Stimulated activated CD4-positive, alpha-beta T cell treated with anti-CD3 and anti-CD28 coated beads, Interleukin-15, amount 100 ng/mL, for 24 hours (primary cell): ENCODE results near the gene SH3GL1.
"Not testable (repeated sequence)": the region's sequence is repeated elsewhere in the genome, so short reads cannot be mapped to it uniquely, and the experiment has no call there.

Source experiments
- DNase-seq: peaks from one replicate; pipeline ENCODE4 v3.0.0-alpha.2; 2020

SH3GL1 gene

DNA sequence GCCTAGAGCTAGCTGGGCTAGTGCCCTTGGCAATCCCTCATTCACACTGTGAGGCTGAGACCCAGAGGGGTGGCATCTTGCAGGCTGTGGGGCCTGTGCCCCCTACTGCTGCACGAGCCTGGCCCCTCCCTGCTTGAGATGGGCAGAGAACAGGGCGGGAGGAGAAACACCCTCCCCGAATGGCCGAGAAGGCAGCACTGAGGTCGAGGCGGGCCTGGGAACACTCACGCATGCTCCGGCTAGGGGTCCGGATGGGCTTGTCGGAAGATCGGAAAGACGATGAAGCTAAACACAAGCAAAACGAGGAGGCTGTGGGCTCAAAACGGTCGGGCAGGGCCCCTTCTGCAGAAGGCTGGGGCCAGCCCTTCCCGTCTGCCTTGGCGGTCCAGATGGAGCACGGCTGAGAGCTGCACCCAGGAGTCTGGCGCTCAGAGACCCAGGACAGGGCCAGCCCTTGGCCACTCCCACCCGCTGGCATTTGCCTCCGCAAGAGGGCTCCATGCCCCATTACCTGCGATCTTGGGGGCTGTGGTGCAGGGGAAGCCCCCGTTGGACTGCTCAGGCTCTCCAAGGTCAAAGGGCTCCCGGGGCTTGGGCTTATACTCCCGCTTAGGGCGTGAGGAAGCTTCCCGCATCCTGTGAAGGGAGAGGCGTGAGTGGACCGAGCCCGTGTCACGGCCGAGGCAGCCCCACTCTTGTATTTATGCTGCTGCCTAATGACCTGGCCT lies 38.1 kb downstream of the SH3GL1 start:
- no peak for DNase-seq

DNA sequence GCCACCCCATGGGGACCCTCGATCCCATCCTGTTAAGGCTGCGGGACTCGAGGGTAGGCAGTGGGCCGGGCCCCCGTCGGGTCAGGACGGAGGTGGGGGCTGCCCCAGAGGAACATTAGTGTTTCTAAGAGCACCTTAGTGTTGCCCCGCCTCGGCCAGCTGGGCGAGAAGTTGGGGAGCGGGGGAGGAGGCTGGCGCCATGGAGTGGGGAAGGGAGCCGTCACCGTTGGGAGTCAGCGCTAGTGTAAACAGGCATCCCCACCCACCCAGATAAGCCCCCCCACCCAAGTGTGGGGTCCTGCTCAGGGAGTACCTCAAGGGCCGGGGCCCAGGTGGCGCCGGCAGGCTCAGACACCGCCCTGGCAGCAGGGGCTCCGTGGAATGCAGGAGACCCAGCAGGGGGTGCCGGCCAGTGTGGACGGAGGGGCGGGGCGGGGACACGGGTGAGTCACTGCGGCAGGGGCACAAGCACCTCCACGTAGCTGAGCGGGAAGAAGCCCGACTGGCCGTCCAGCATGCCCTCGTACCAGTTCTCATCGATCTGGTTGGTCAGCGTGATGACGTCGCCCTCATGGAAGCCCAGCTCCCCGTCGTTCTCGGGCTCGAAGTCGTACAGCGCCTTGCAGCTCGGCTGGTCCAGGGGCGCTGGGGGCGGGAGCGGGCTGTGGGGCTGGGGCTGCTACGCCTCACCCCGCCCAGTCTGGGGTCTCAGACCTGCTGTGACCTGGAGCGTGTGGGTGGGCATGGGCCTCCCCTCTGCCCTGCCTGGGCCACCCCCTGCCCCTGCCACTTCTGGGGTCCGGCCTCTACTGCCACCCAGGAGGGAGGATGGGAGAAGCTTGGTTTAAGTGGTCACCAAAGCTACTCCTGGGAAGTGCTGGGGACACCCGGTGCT lies 38.9 kb downstream of the SH3GL1 start:
- no peak for DNase-seq

DNA sequence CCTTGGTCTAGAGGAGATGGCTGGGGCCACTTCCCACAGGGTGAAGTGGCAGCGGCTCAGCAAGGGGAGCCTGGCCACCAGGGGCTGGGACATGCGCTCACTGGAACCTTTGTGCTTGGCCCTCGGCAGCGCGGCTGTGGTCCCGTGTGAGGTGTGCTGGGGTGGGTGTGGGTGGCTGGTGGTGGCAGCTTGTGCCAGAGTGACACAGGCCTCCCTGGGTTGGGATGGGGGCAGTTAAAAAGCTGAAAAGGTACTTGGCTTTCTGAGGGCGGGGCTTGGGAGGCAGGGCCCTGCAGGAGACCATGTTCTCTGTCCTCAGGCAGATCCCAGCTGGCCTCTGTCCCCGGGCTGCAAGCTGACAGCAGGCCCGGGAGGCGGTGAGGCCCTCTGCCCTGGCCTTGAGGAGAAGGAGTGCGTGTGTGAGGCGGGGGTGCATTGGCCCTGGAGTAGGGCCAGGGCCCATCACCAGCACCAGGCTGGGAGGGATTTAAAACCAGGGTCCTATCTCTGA lies 39.7 kb downstream of the SH3GL1 start:
- no peak for DNase-seq

DNA sequence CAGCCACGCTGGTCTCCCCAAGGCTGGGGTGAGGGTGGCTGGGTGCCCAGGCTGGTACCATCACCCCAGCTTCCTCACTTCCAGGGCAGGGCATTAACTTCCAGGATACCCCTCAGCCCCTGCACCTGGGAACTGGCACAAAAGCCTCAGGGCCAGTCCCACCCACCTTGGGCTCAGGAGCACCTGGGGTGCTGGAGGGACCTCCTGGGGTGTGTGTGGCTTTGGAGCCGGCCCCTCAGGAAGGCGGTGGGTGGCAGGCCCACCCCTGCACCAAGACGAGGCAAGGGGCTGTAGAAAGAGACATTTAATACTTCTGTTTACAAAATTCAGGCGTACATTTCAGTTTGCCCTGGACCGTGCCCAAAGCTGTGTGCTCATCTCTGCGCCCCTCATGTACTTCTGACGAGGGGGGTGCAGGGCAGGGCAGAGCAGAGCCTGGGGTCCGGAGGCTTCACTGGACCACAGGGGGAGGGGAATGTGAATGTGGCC lies 40.2 kb downstream of the SH3GL1 start:
- no peak for DNase-seq

DNA sequence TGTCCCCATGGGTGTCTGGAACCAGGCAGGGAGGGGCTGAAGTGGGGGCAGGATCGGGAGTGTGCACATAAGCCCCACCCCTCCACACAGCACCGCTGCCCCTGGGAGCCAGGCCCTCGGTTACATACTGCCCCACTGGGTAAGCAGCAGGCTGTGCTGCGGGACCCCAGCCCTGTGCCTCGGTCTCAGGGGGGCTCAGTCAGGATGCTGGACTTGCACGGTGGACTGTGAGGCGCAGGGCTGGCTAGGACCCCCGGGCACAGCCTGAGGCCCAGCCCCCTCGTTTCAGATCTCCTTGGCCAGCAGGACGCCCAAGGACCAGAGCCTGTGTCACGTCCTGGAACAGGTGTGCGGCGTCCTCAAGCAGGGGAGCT lies 40.7 kb downstream of the SH3GL1 start:
- DNase-seq: no peak

DNA sequence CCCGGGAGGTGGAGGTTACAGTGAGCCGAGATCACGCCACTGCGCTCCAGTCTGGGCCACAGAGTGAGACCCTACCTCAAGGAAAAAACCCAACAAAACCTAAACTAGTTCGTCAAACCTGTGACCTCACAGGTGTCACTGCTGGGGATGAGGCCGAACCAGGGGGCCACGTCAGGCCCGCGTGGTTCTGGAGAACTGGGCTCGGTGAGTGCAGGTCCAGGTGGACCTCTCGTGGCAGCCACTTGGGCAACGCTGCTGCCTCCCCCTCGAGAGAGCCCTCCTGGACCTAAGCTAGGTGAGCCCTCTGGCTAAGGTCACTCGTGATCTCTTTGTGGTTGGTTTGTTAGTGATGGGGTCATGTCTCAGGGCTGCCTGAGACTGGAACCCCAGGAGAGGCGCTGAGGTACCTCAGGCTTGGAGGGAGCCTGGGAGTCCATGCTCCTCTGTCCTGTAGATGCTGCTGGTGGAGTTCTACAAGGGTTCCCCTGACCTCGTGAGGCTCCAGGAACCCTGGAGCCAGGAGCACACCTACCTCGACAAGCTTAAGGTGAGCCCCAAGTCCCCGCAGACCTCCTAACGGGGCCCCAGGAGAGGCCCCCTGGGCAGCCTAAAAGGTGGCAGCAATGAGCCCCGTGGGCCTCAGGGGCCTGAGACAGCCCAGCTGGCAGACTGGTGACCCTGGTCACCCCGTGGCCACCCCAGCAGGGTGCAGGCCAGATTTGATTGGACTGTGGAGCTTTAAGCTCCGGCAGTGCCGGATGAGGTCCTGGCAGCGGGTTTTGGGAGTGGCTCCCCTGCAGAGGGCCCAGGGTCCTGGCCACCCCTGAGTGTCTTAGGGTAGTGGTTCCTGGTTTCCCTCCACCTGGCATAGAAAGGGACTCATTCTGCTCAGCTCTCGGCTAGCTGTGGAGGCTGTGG lies 41.4 kb downstream of the SH3GL1 start:
- no peak for DNase-seq

DNA sequence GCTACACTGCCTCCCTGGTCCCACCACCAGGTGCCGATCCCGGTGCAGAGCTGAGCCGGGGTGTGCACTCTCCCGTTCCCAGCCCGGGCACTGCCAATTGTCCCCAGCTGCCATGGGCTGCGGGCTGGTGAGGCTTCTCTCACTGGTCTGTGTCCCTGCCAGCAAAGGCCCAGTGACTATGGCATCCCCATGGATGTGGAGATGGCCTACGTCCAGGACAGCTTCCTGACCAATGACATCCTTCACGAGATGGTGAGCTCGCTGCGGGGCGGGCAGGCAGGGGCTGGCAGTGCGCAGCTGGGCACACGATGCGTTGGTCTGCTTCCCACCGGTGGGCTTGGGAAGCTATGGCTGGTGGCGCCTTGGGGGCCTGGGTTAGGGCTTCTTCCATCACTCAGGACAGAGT lies 42.4 kb downstream of the SH3GL1 start:
- DNase-seq: no peak

DNA sequence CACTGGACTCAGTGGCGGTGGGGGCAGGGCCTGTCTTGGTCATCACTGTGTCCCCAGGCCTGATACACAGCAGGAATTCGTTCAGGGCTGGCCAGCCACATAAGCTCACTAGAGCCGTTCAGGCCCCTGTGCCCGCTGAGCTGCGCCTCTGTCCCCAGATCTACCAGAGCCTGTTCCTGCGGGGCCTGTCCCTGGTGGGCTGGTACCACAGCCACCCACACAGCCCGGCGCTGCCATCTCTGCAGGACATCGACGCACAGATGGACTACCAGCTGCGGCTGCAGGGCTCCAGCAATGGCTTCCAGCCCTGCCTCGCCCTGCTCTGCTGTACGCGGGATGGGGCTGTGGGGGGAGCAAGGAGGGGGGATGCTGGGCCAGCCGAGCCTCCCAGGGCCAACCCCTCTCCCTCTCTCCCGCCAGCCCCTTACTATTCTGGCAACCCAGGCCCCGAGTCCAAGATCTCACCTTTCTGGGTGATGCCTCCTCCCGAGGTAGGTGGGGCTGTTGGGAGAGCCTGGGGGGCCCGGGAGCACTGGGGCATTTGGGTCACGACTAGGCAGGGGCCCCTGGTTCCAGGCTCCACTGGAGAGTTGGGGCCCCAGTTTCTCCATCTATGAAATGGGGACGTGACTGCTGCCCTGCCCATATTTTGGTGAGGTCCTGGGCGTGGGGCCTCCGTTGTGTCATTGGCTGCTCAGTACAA lies 43.1 kb downstream of the SH3GL1 start:
- no peak for DNase-seq

DNA sequence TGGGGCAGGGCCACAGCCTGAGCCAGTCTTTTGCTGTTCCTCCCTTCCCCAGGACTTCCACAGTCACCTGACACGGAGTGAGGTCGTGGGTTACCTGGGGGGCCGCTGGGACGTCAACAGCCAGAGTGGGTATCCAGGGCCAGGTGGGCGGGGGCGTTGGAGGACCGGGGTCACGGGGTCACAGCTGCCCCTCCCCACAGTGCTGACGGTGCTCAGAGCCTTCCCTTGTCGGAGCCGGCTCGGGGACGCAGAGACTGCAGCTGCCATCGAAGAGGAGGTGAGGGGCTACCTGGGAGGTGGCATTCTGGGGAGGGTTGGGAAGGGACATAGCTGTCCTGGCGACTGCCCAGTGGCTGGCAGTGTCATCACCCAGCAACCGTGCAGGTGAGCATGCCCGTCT lies 45.5 kb downstream of the SH3GL1 start:
- DNase-seq: no peak

DNA sequence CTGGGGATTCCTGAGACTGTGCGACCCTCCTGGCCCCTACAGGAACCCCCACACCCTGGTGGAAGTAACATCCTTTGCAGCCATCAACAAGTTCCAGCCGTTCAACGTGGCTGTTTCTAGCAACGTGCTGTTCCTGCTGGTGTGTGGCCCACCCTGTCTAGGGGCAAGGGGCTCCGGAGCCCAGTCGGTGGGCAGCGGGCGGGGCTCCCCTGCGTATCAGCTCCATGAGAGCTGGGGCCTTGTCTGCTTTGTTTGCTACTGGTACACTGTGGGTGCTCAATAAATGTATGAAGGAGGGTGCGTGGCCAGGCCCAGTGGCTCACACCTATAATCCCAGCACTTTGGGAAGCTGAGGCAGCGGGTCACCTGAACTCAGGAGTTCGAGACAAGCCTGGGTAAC lies 46.1 kb downstream of the SH3GL1 start:
- no peak for DNase-seq

DNA sequence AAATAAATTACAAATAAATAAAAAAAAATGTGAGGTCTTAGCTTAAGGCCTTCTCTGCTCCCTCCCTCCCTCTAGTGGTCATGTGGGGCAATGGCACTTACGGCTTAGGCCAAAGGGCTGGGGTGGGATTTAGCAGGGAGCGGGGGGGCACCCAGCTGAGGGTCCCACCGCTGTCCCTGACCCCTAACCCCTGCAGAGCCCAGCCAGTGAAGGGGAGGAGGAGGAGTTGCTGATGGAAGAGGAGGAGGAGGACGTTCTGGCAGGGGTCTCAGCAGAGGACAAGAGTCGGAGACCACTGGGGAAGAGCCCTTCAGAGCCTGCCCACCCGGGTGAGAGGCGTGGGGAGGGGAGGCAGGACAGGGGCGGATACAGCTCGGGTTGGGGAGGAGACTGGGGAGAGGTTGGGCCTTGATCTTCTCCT lies 47.6 kb downstream of the SH3GL1 start:
- DNase-seq: peak; percentile 61

DNA sequence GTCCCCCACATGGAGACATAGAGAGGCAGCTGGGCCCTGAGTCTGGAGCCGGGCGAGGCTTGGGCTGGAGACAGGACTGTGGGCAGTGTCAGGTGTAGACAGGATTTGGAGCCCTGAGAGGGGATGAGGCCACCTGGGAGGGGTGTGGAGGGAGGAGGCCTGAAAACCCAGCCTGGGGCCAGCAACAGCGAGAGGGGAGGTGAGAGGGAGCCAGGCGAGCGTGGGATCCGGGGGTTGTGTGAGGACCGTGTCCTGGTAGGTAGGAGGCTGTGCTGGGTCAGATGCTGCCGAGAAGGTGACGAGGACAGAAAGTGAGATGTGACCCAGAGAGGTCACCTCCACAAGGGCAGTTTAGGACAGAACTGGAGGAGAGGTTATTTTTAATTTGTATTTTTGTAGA lies 49.6 kb downstream of the SH3GL1 start:
- no peak for DNase-seq

DNA sequence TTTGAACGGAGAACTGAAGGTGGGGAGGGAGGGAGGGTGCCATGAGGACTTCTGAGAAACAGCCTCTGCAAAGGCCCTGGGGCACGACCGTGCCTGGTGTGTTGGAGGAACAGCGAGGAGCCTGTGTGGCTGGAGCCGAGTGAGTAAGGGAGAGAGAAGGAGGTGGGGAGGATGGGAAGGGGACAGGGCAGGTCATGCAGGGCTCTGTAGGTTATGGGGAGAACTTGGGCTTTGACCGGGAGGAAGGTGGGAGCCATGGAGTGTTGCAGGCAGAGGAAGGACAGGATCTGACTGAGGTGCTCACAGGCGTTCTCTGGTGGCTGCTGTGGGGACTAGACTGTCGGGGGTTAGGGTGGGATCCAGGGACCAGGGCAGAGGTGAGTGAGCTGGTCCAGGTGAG lies 50.2 kb downstream of the SH3GL1 start:
- DNase-seq: no peak

DNA sequence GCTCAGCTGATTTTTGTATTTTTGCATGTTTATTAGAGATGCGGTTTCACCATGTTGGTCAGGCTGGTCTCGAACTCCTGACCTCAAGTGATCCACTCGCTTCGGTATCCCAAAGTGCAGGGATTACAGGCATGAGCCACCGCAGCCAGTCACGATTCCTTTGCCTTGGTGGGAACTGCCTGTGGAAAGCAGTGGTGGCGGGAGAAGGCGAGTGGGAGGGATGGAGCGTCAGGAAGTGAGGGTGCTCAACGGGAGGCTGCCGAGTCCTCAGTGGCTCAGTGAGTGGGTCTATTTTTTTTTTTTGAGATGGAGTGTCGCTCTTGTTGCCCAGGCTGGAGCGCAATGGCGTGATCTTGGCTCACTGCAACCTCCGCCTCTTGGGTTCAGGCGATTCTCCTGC lies 51.1 kb downstream of the SH3GL1 start:
- not testable (repeated sequence) for DNase-seq

DNA sequence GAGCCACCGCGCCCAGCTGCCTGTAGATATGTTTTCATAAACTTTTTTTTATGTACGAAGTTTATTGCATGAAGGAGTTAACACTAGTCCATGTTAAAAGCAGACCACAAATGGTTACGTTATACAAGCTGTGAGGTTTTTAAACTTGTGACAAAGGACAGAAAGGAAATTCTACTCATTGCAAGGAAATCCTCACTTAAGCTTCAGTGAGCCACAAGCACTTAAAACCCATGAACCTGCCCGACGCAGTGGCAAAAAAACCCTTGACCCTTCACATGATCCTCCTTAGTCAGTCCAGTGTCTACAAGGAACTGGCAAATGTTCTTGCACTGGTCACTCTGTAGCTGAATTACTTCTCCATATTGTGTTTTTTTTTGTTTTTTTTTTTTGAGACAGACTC lies 52.8 kb downstream of the SH3GL1 start:
- no peak for DNase-seq

DNA sequence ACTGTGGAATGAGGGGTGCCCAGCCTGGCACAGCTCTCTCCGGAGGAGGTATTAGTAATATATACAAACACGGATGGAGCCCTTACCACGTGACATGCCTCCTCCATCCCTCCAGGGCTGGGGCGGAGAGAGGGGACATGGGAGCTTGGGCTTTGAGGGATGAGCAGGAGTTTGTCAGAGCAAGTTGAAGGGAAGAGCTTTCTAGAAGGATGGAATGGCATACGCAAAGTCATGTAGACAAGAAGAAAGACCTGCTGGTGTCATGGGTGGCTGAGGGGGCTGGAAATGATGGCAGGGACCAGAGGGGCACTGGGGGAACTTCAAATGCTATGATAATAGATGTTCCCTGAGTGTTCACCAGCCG lies 54.3 kb downstream of the SH3GL1 start:
- no peak for DNase-seq

DNA sequence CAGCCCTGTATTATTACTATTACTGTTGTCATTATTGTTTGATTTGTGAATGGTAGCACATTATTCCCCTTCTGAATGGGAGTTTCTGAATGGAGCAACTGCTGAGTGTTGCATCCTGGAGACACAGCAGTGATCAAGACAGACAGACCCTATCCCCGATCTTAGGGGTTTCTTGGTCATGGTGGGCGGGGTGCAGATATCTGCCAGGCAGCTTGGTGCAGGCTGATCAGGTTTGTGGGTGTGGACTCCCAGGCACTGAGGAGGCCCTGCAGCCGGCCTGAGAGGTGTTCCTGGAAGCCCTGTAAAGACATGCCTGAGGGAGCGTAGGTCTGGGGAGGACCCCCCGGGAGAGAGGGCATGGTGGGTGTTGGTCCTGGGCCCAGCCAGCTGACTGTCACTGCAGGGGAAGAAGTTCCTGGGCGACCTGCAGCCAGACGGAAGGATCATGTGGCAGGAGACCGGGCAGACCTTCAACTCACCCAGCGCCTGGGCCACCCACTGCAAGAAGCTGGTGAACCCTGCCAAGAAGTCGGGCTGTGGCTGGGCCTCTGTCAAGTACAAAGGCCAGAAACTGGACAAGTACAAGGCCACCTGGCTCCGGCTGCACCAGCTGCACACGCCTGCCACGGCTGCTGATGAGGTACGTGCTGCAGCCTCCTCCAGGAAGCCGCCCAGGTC lies 54.9 kb downstream of the SH3GL1 start:
- DNase-seq: no peak

DNA sequence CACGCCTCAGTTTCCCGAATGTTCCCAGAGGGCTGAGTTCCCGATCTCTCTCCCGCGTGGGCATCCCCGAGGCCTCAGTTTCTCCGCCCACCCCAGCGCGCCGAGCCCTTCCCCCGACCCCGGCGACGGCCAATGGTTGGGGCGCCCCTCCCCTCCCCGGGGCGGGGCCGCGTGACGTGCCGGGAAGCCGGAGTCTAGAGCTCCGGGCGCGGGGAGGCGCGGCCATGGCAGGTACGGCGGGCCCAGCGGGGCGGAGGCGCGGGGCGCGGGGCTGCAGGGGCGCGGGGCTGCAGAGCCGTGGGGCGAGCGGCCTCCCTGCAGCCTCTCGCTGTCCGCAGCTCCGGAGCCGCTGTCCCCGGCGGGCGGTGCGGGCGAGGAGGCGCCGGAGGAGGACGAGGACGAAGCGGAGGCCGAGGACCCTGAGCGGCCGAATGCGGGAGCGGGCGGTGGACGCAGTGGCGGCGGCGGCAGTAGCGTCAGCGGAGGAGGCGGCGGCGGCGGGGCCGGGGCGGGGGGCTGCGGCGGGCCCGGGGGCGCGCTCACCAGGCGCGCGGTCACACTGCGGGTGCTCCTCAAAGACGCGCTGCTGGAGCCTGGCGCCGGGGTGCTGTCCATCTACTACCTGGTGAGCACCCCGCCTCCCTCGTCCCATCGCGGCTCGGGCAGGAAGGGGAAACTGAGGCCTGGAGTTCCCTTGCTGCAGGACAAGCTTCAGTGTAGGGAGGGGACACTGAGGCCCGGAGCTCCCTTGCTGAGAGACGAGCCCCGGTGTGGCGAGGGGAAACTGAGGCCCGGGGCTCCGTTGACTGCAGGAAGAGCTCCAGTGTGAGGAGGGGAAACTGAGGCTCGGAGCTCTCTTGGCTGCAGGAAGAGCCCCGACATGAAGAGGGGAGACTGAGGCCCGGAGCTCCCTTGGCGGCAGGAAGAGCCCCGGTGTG lies 56.7 kb downstream of the SH3GL1 start, which contains the start of gene MPND:
Gene MPND (plus strand): TSS at position 193 of the 938 bp plus-strand sequence. CDS start 32 bp downstream, at position 225.
- DNase-seq: peak; percentile 97

DNA sequence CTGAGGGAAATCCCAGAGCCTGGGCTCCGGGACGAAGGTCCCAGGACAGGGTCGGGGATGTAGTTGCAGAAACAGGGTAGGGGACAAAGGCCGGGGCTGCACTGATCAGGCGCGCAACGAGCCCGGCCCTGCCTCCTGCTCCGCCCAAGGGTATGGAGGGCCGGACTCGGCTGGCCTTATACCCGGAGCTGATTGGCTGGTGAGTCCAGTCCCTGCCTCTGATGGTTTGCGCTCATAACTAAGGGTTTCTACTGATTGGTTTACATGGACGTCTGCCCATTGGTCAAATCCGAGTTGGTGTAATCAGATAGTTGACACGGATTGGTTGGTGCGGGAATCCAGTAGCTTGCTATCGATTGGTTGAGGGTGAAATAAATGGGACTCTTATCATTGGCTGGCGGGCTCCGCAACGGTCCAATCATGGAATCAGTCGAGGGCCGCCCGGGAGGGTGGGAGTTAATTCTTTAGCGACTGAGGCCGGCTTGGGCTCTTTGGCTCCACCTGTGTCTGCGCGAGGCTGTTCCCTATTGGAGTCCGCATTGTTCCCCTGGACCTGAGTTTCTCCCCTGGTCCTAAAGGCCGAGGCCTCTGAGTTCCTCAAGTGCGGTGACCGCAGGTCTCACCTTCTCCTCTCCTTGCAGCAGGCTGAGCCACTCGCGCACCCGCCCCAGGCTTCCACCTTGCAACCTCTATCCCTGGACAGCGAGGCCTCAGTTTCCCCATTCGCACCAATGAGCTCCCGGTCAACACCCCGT lies 57.6 kb downstream of the SH3GL1 start:
- peak; percentile 95 for DNase-seq

DNA sequence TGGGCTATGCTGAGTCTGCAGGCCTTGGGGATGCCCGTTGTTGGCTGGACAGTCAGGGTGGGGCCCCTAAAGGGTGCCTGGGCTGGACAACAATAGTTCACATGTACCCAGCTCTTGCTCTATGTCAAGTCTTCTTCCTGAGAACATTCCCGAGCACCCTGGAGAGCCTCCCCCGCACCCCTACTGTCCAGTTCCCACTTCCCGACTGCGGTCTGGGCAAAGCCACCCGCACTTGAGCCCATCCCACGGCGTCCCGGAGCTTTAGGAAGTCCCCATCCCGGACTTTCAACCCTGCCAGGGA lies 58.1 kb downstream of the SH3GL1 start:
- no peak for DNase-seq
